Astrocyte (in vitro differentiated cells and primary cell): ENCODE measurements around the gene SFMBT2.

Experiments used
- EZH2 ChIP-seq: IDR thresholded peaks from 2 replicates; pipeline ENCODE4 v1.6.1; 2012; ENCODE audit warnings: mild to moderate bottlenecking, low read length, inconsistent platforms; ENCODE audit not compliant: insufficient read depth
- TF ChIP-seq, protein P1 (sequence below): IDR thresholded peaks from 2 replicates; pipeline ENCODE4 v1.5.1; 2011; ENCODE audit warnings: low read depth, mild to moderate bottlenecking, inconsistent platforms, low read length, moderate library complexity; ENCODE audit not compliant: insufficient read depth

DNA sequence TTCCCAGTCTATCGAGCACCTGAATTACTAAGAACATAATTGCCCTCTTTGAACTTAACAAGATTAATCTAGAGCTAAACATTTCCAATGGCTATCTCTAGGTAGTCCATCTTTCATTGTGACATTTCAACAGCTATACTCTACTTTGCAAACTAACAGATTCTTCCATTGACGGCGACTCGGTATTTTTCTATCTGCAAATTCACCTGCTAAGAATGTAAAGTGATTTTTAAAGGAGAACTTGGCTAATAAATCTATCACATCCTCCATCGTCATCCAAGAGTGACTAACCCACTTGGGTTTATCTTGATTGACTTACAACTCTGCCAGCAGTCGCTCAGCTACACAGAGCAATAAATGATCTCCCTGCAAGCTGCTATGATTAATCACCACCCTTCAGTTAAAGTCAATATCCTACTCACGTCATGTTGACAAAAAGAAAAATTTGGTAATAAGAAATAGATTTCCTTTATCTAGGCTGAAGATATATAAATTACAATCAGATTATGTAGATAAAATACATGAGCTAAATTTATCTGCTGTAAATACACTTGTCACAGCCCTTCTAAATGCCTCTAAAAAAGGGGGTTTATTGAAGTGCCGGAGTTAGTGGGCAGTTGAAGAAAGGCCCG lies 99.5 kb downstream of the SFMBT2 start:
- TF ChIP-seq, protein P1, sequence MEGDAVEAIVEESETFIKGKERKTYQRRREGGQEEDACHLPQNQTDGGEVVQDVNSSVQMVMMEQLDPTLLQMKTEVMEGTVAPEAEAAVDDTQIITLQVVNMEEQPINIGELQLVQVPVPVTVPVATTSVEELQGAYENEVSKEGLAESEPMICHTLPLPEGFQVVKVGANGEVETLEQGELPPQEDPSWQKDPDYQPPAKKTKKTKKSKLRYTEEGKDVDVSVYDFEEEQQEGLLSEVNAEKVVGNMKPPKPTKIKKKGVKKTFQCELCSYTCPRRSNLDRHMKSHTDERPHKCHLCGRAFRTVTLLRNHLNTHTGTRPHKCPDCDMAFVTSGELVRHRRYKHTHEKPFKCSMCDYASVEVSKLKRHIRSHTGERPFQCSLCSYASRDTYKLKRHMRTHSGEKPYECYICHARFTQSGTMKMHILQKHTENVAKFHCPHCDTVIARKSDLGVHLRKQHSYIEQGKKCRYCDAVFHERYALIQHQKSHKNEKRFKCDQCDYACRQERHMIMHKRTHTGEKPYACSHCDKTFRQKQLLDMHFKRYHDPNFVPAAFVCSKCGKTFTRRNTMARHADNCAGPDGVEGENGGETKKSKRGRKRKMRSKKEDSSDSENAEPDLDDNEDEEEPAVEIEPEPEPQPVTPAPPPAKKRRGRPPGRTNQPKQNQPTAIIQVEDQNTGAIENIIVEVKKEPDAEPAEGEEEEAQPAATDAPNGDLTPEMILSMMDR = no peak
- no peak for TF ChIP-seq EZH2
